Karpas-422 (cell line): ENCODE measurements around the gene SPATA25. TPM values are rescaled to one million over a fixed set of nuclear protein-coding genes. Genes with fewer than 3 reads are reported as not detected.

ENCODE experiments used
- DNase-seq: peaks from one replicate; pipeline ENCODE4 v3.0.0-alpha.2; 2015
- H2AFZ ChIP-seq: fragments of 200-600 bp; sonication (generic); 2 replicates; pipeline ENCODE4 v1.6.1; 2014; ENCODE audit warnings: antibody characterized with exemption, low read length, mixed read lengths
- H3K27ac ChIP-seq: fragments of 200-600 bp; sonication (generic); 2 replicates; pipeline ENCODE4 v1.5.1; 2014; ENCODE audit warnings: mild to moderate bottlenecking, low read length, moderate library complexity
- H3K27me3 ChIP-seq: fragments of 200-600 bp; sonication (generic); 2 replicates; pipeline ENCODE4 v1.6.1; 2014; ENCODE audit warnings: low read length, mixed read lengths
- H3K36me3 ChIP-seq: fragments of 200-600 bp; sonication (generic); 2 replicates; pipeline ENCODE4 v1.6.1; 2014; ENCODE audit warnings: low read length, mixed read lengths; ENCODE audit not compliant: insufficient read depth
- H3K4me1 ChIP-seq: fragments of 200-600 bp; sonication (generic); 2 replicates; pipeline ENCODE4 v1.6.1; 2014; ENCODE audit warnings: mild to moderate bottlenecking, low read length, mixed read lengths
- H3K4me2 ChIP-seq: fragments of 200-600 bp; sonication (generic); 2 replicates; pipeline ENCODE4 v1.6.1; 2014; ENCODE audit warnings: low read length, low read depth, mild to moderate bottlenecking; ENCODE audit not compliant: poor library complexity, severe bottlenecking
- H3K4me3 ChIP-seq: fragments of 200-600 bp; sonication (generic); 2 replicates; pipeline ENCODE4 v1.5.1; 2014; ENCODE audit warnings: mild to moderate bottlenecking, antibody characterized with exemption, low read length, mixed read lengths
- H3K79me2 ChIP-seq: fragments of 200-600 bp; sonication (generic); 2 replicates; pipeline ENCODE4 v1.6.1; 2014; ENCODE audit warnings: mild to moderate bottlenecking, low read length, mixed read lengths
- H3K9ac ChIP-seq: fragments of 200-600 bp; sonication (generic); 2 replicates; pipeline ENCODE4 v1.6.0; 2014; ENCODE audit warnings: low read length
- H3K9me2 ChIP-seq: fragments of 200-600 bp; sonication (generic), shearing (Covaris generic); replicated peaks from 2 replicates; pipeline ENCODE4 v1.6.0; 2014; ENCODE audit warnings: mild to moderate bottlenecking, low read length, moderate library complexity; ENCODE audit not compliant: insufficient read depth
- H3K9me3 ChIP-seq: fragments of 300-700, 200-600 bp; sonication (generic); 2 replicates; pipeline ENCODE4 v1.6.1; 2014; ENCODE audit warnings: low read length, mixed read lengths
- H4K20me1 ChIP-seq: fragments of 200-600 bp; sonication (generic); 2 replicates; pipeline ENCODE4 v1.6.1; 2014; ENCODE audit warnings: mild to moderate bottlenecking, antibody characterized with exemption, low read length, low read depth; ENCODE audit not compliant: insufficient read depth
- total RNA-seq: library from RNA; depleted of rRNA; stranded (reverse); fragments of >200 nt; shearing (Covaris generic); gene quantifications from 2 replicates; pipeline ENCODE4 v1.2.3, GENCODE V29; 2014; ENCODE audit warnings: low replicate concordance

The SPATA25 gene
- total RNA-seq, 1 experiment from 2014 or later: not detected

DNA sequence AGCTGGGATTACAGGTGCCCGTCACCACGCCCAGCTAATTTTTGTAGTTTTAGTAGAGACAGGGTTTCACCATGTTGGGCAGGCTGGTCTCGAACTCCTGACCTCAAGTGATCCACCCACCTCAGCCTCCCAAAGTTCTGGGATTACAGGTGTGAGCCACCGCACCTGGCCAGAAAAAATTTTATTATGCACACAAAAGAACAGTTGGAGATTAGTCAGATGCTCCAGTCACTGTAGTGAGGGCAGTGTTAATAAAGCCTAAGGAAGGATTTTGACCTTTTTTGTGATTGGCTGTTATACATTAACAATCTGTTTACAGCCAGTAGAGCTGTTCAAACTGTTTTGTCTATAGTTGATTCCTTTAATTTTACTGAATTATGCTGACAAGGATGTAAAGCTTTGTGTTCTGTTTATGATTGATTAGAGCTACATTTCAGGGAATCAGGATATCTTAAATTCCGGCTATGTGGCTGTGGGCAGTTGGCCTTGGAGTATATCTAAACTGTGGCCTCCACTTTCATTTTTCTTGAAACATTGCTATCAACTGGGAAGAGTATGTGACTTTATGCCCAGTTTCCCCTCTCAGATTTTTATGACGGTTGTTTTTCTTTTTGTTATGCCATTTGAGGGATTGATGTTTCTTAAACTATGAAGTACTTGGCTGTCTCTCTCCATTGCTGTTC lies 20.1 kb downstream of the SPATA25 start:
- H3K36me3 ChIP-seq: no peaks in the 10 kb centered on the region
- H3K4me1 ChIP-seq: no peaks in the 10 kb centered on the region
- no peak overlapping the region for H3K4me2 ChIP-seq
- no peak overlapping the region for H3K27ac ChIP-seq
- no peaks in the 10 kb centered on the region for H3K9me2 ChIP-seq
- H3K9ac ChIP-seq: no peak overlapping the region
- no peak overlapping the region for H2AFZ ChIP-seq
- H3K79me2 ChIP-seq: peaks cover 10% of the 10 kb centered on the region; the same call in 1 of the 2 replicates
- DNase-seq: no peak
- H4K20me1 ChIP-seq: no peaks in the 10 kb centered on the region
- H3K4me3 ChIP-seq: no peak overlapping the region
- H3K9me3 ChIP-seq: no peaks in the 10 kb centered on the region
- H3K27me3 ChIP-seq: no peaks in the 10 kb centered on the region

GRCh38 chr20:45866454-45866853 lies 21.0 kb downstream of the SPATA25 start:
- H3K9ac ChIP-seq: no peak overlapping the region

DNA sequence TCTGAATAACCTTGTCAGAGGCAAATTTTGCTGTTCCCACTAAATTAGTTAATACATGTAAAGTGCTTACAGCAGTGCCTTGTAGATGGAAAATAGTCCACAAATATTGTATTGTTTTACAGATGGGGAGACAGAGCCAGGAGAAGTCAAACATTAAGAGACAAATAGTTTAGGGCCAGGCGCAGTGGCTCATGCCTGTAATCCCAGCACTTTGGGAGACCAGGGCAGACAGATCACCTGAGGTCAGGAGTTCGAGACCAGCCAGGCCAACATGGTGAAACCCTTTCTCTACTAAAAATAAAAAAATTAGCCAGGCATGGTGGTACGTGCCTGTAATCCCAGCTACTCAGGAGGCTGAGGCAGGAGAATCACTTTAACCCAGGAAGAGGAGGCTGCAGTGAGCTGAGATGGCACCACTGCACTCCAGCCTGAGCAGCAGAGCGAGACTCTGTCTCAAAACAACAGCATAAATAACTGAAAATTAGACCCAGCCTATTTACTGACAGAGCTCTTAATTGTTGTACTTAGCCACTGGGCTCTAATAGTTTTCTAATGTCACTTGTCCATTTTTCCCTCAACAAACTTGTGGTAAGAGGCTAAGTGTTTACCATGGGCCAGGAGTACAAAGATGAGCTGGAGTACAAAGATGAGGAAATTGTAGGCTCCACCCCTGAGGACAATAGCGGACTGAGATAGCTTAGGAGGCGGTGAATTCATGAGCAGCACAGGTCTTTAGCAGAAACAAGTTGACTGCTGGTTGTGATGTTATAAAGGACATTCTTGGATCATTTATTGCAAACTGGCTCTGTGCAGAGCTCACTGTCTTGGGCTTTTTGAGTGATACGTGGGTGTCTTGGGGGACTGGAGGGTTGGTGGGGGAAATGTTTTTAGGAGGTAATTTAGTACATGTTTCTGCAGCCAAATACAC lies 23.6 kb downstream of the SPATA25 start:
- Histone ChIP-seq H3K36me3 (no peaks in the 10 kb centered on the region), H3K4me1 (peaks cover 4% of the 10 kb centered on the region), H4K20me1 (no peaks in the 10 kb centered on the region), H3K9me3 (no peaks in the 10 kb centered on the region), H3K9me2 (no peaks in the 10 kb centered on the region), H3K4me3 (no peak overlapping the region), H3K9ac (no peak overlapping the region), H2AFZ (no peak overlapping the region), H3K27me3 (no peaks in the 10 kb centered on the region), H3K79me2 (peaks cover 21% of the 10 kb centered on the region), H3K4me2 (no peak overlapping the region), H3K27ac (no peak overlapping the region)
- DNase-seq: no peak

More at GRCh38 chr20:45866454-45866853, 21.0 kb downstream of the SPATA25 start:
- H3K9me2 ChIP-seq: no peaks in the 10 kb centered on the region
- no peaks in the 10 kb centered on the region for H3K27me3 ChIP-seq
- H3K4me2 ChIP-seq: no peak overlapping the region
- H4K20me1 ChIP-seq: no peaks in the 10 kb centered on the region
- no peaks in the 10 kb centered on the region for H3K36me3 ChIP-seq
- peaks cover 10% of the 10 kb centered on the region; the same call in 1 of the 2 replicates for H3K79me2 ChIP-seq
- H3K9me3 ChIP-seq: no peaks in the 10 kb centered on the region
- DNase-seq: no peak
- H3K4me1 ChIP-seq: no peaks in the 10 kb centered on the region
- no peak overlapping the region for H3K27ac ChIP-seq
- no peak overlapping the region for H3K4me3 ChIP-seq
- no peak overlapping the region for H2AFZ ChIP-seq

GRCh38 chr20:45861221-45862075 lies 26.0 kb downstream of the SPATA25 start:
- Histone ChIP-seq H2AFZ (no peak overlapping the region), H3K4me3 (no peak overlapping the region), H3K36me3 (no peaks in the 10 kb centered on the region), H3K9me2 (no peaks in the 10 kb centered on the region), H3K9me3 (no peaks in the 10 kb centered on the region), H3K9ac (no peak overlapping the region), H3K79me2 (peaks cover 34% of the 10 kb centered on the region), H3K27ac (no peak overlapping the region), H3K4me2 (no peak overlapping the region), H3K27me3 (no peaks in the 10 kb centered on the region), H3K4me1 (peaks cover 14% of the 10 kb centered on the region), H4K20me1 (no peaks in the 10 kb centered on the region)
- DNase-seq: no peak

DNA sequence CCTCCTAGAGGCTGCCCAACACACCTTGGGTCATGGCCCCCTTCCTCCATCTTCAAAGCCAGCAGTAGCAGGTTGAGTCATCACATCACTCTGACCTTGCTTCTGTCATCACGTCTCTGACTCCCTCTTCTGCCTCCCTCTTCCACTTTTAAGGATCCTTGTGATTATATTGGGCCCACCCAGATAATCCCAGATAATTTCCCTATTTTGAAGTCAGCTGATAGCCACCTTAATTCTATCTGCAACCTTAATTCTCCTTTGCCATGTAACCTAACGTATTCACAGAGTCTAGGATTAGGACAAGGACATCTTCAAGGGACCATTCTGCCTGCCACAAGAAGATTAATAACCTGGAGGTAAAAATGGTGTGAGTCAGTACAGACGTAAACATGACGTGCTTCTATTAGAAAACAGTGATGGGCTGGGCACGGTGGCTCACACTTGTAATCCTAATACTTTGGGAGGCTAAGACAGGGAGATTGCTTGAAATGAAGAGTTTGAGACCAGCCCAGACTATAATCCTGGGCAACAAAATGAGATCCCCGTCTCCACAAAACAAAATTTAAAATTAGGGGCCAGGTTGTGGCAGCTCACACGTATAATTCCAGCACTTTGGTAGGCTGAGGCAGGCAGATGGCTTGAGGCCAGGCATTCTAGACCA lies 26.7 kb downstream of the SPATA25 start:
- H4K20me1 ChIP-seq: no peaks in the 10 kb centered on the region
- peaks cover 22% of the 10 kb centered on the region for H3K4me1 ChIP-seq
- H3K4me2 ChIP-seq: no peak overlapping the region
- H3K79me2 ChIP-seq: peaks cover 42% of the 10 kb centered on the region
- no peaks in the 10 kb centered on the region for H3K9me3 ChIP-seq
- no peaks in the 10 kb centered on the region for H3K36me3 ChIP-seq
- H2AFZ ChIP-seq: no peak overlapping the region
- no peak overlapping the region for H3K4me3 ChIP-seq
- DNase-seq: no peak
- H3K9me2 ChIP-seq: no peaks in the 10 kb centered on the region
- H3K27me3 ChIP-seq: no peaks in the 10 kb centered on the region
- no peak overlapping the region for H3K27ac ChIP-seq
- H3K9ac ChIP-seq: no peak overlapping the region

DNA sequence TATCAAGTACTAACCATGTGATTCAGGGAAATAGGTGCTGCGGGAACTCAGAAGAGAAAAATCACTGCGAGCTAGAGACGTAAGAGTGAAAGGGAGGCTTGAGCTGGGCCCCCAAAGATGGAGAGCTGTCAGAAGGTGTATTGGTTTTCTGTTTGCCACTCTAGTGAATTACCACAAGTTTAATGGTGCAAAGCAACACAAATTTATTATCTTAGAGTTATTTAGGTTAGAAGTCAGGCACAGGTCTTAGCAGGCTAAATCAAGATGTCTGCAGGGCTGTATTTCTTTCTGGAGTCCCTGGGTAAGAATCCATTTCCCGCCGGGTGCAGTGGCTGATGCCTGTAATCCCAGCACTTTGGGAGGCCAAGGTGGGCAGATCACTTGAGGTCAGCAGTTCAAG lies 27.5 kb downstream of the SPATA25 start:
- no peak for DNase-seq
- Histone ChIP-seq H4K20me1 (no peaks in the 10 kb centered on the region), H3K27me3 (no peaks in the 10 kb centered on the region), H3K4me3 (no peak overlapping the region), H3K36me3 (0 out of 2 replicates have a peak, but pooled peaks cover 1% of the 10 kb centered on the region), H3K9ac (no peak overlapping the region), H3K79me2 (peaks cover 48% of the 10 kb centered on the region), H3K4me1 (peaks cover 22% of the 10 kb centered on the region), H3K9me2 (no peaks in the 10 kb centered on the region), H3K9me3 (no peaks in the 10 kb centered on the region), H3K4me2 (no peak overlapping the region), H2AFZ (no peak overlapping the region), H3K27ac (no peak overlapping the region)

GRCh38 chr20:45857882-45858216 lies 29.6 kb downstream of the SPATA25 start:
- Histone ChIP-seq H3K9ac (peak overlapping the region; percentile 91), H3K27me3 (no peaks in the 10 kb centered on the region), H4K20me1 (no peaks in the 10 kb centered on the region), H3K36me3 (0 out of 2 replicates have a peak, but pooled peaks cover 3% of the 10 kb centered on the region), H2AFZ (peak overlapping the region; percentile 96), H3K9me3 (no peaks in the 10 kb centered on the region), H3K27ac (peak overlapping the region; percentile 76), H3K4me1 (peaks cover 22% of the 10 kb centered on the region), H3K9me2 (no peaks in the 10 kb centered on the region), H3K4me3 (peak overlapping the region; percentile 77), H3K79me2 (peaks cover 47% of the 10 kb centered on the region), H3K4me2 (peak overlapping the region; percentile 99)
- DNase-seq: peak; percentile 83
